NCI-H1694 (cell line): ENCODE results near the gene DSCAM.
"Not testable (repeated sequence)": the region's sequence is repeated elsewhere in the genome, so short reads cannot be mapped to it uniquely, and the experiment has no call there.

Experiments
- DNase-seq: peaks from one replicate; lab custom pipeline; 2025; lab: John Stamatoyannopoulos, UW

DSCAM gene

GRCh38 chr21:40300300-40300699, 546.7 kb downstream of the DSCAM start:
- no peak for DNase-seq

- no peak for DNase-seq
Observed at GRCh38 chr21:40299451-40299850, 547.5 kb downstream of the DSCAM start.

DNA sequence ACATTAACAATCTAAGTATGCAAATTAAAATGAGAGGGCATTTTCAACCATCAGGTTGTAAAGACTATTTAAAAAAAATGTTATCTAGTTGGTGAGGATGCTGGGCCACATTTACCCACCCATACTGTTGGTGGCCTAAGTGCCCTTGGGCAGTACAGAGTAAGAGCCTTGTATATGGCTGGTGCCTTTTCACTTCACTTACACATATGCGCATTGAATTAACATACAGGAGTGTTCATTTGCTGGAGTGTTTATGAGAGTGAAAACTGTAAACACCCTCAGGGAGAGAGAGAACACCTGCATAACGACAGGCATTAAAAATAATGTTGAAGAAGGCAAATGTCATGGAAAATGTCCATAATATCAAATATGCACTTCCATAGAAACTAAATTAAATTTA, 552.6 kb downstream of the DSCAM start:
- DNase-seq = no peak

- no peak for DNase-seq
Observed at GRCh38 chr21:40291560-40291959, 555.4 kb downstream of the DSCAM start.

- no peak for DNase-seq
Observed at GRCh38 chr21:40284409-40284808, 562.5 kb downstream of the DSCAM start.

DNA sequence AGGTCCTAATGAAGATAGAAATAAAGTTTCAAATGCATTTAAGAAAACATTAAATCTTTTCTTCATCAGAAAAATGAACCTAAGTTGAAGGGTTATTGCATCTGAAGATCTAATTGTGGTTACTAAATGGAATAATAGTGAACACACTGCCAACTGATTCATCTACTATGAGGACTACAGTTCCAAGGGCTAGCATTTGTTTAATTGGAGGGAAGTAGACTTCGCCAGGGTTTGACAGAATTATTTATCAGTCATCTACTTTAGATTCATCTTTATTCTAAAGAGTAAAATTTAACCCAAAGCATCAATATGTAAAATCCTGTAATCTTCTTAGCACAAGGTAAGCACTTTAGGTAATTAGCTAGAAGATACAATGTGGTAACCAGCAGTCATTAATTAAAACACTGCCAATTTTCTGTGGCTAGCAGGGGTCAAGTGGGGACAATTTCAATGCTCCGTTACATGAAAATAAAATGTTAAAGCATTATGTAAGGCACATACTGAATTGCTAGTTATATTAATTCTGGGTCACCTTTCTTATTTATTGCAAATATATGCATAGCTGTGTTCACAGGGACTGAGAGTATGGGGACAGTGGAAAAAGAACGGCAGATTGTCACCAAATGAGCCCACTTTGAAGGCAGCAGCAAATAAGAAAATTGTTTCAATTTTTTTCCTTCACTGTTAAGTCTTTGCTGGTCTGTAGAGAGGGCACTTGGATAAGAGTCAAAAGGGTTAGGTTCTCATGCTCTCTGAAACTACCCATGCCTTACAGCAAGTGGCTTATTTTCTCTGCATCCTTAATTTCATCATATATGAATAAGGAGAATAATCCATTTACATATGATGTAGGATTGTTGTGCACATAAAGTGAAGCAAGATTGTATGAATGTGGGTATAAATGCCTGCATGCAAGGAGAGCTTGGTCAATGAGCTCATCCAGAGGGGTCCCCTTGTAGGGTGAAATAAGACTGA, 563.8 kb downstream of the DSCAM start:
- no peak for DNase-seq

GRCh38 chr21:40278345-40278744, 568.6 kb downstream of the DSCAM start:
- DNase-seq = no peak

- no peak for DNase-seq
Observed at GRCh38 chr21:40276001-40276400, 571.0 kb downstream of the DSCAM start.

GRCh38 chr21:40272037-40272436, 574.9 kb downstream of the DSCAM start:
- no peak for DNase-seq

DNA sequence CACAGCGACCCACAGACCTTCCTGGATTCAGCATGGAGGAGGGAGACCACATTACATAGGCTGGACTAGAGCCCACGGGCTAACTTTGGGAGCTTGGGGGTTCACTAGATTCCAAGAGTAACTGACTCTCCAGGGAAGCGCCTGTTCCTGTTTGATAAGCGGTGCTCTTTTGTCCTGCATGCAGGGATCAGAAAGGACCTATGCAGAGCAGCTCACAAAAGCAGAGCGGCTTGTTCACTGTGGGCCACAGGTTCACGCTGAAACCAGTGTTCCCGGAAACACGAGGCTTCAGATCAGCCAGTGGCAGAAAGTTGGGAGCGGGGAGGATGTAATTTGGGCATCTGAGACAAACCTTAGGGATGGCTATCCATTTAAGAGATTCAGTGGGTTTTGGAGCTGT, 575.8 kb downstream of the DSCAM start:
- DNase-seq = no peak

DNA sequence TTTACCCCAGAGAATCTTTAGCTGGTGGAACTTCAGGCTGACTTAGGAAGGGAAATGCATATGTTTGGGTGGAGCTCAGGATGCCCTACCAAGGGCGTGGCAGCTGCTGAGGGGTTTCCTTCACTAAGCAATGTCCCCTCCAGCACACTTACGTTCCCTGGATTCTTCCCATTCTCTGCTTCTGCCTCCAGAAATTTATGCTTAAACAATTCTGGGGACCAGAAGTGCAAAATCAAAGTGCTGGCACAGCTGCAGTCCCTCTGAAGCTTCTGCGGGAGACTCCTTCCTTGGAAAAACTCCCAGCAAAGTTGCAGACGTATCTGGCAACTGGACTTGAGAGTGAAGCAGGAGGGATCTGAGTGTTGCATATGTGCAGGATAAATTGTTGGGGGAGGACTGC, 576.9 kb downstream of the DSCAM start:
- no peak for DNase-seq

- no peak for DNase-seq
Observed at GRCh38 chr21:40269239-40269638, 577.7 kb downstream of the DSCAM start.

DNA sequence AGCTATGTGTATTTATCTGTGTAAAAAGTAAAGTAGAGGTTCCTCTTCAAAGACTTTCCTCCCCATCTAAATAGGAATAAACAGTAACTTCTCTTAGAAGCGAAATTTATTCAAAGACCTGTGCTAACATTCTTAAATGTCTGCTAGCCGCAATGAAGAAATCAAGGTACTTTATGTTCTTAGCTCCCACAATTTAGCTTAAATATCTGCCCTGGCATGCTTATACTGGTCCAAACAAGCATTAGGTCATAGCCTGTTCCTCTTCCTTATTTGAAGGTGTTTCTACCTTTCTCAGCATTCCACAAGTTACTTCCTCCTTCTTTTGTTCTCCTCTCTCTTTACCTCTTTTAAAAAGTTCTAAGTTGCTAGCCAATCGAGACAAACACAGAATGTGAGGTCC, 588.5 kb downstream of the DSCAM start:
- not testable (repeated sequence) for DNase-seq

DNA sequence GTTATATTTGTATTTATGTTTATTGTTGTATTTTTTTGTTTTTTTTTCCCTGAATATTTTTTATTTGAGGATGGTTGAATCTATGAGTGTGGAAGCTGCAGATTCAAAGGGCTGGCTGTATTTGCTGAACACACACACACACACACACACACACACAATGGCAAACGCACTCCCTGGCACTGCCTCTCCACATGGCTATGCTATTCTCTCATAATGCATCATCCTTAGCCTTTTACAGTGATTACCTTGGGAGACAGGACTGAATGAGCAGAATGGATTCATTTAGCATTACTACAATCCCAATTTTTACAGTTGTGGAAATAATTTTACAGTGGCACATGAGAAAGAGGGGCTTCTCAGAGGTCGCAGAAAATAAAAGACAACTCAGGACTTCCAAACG, 589.6 kb downstream of the DSCAM start:
- DNase-seq = no peak

- no peak for DNase-seq
Observed at GRCh38 chr21:40255518-40256444, 591.2 kb downstream of the DSCAM start.

GRCh38 chr21:40254540-40255465, 592.2 kb downstream of the DSCAM start:
- no peak for DNase-seq

- DNase-seq = no peak
Observed at GRCh38 chr21:40253112-40253511, 593.8 kb downstream of the DSCAM start.

DNA sequence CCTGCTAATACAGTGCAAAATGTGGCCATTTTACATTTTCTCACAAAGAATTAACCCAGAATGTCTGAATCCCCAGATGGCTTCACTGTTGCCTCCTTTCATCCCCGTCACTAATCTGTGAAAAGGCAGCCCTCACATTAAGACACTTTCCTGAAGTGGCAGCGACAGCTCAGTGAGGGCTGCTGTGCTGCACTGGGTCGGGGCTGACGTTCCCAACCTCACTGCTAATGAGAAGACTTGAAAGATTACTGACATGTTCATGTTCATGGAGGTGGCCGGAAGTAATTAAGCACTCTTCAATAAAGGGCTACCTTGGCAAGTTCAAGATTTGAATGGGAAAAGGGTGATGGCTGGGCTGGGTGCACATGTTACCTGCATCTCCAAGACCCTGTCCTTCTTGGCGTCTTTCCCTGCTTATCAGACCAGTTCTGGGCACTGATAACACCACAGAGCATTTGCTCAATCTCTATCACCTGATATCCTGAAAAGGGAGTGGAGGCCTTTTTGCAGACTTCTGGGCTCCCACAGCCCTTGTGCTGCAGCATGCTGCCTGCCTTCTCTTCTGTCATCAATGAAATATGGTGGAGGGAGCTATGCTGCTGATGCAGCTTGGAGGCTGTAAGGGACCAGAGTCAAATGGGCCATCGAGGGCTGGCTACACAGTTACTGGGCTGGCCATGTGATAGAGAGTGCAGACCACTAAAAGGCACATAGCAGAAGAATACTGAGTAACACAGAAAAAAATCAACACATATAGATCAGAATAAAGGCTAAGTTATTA, 596.3 kb downstream of the DSCAM start:
- DNase-seq = no peak

DNA sequence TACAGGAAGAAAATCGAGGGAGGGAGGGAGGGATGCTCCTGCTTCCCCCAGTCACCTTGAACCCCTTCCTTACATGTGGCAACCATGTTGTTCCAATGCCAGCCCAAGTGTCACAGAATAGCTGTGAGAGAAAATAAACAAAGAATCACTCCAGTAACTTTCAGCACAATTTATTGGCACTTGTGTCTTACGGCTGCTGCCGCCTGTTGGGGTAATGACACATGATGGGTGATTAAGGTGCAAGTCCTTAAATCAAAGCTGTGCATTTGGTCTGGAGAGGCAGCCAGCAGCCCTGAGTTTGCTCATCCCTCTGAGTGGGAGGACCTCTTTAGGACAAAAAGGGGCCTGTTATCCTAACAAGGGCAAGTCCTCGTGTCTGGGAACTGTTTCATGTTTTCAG, 602.0 kb downstream of the DSCAM start:
- DNase-seq = no peak

GRCh38 chr21:40243685-40244084, 603.3 kb downstream of the DSCAM start:
- no peak for DNase-seq
